Fibroblast of peridontal ligament (primary cell): Measurements from ENCODE around the gene ZNF286A.
"Not testable (repeated sequence)": the region's sequence is repeated elsewhere in the genome, so short reads cannot be mapped to it uniquely, and the experiment has no call there.

ENCODE experiments used
- DNase-seq: peaks from one replicate; pipeline ENCODE4 v3.0.0-alpha.2; 2010; ENCODE audit errors: extremely low read depth

The ZNF286A gene

GRCh38 chr17:15699937-15700336 is 385 bp downstream of the ZNF286A start:
- not testable (repeated sequence) for DNase-seq

GRCh38 chr17:15704239-15704638 is 4.7 kb downstream of the ZNF286A start:
- DNase-seq = not testable (repeated sequence)

- DNase-seq = not testable (repeated sequence)
Measured at GRCh38 chr17:15704813-15705212, 5.3 kb downstream of the ZNF286A start.

GRCh38 chr17:15708879-15709278 is 9.3 kb downstream of the ZNF286A start:
- DNase-seq = not testable (repeated sequence)

- DNase-seq = not testable (repeated sequence)
Measured at GRCh38 chr17:15716601-15717563, 17.3 kb downstream of the ZNF286A start.

GRCh38 chr17:15730535-15730934 is 31.0 kb downstream of the ZNF286A start:
- not testable (repeated sequence) for DNase-seq

- not testable (repeated sequence) for DNase-seq
Measured at GRCh38 chr17:15731900-15732299, 32.3 kb downstream of the ZNF286A start, which contains the start of gene TBC1D26. Gene TBC1D26, plus strand, starts transcription at chr17:15732283. Its CDS starts 3,066 bp downstream, at chr17:15735349.

- not testable (repeated sequence) for DNase-seq
Measured at GRCh38 chr17:15733174-15733789, 33.7 kb downstream of the ZNF286A start.

- DNase-seq = not testable (repeated sequence)
Measured at GRCh38 chr17:15736578-15736977, 37.0 kb downstream of the ZNF286A start.

GRCh38 chr17:15738066-15738465 is 38.5 kb downstream of the ZNF286A start:
- DNase-seq = no peak

GRCh38 chr17:15739259-15739658 is 39.7 kb downstream of the ZNF286A start:
- DNase-seq = not testable (repeated sequence)

- not testable (repeated sequence) for DNase-seq
Measured at GRCh38 chr17:15740041-15740440, 40.5 kb downstream of the ZNF286A start.

GRCh38 chr17:15740570-15741120 is 41.1 kb downstream of the ZNF286A start:
- no peak for DNase-seq

- no peak for DNase-seq
Measured at GRCh38 chr17:15741624-15742023, 42.1 kb downstream of the ZNF286A start.

GRCh38 chr17:15742051-15742795 is 42.7 kb downstream of the ZNF286A start:
- no peak for DNase-seq

GRCh38 chr17:15742921-15743320 is 43.4 kb downstream of the ZNF286A start:
- DNase-seq = no peak

- no peak for DNase-seq
Measured at GRCh38 chr17:15744074-15744676, 44.6 kb downstream of the ZNF286A start.

- no peak for DNase-seq
Measured at GRCh38 chr17:15744885-15745284, 45.3 kb downstream of the ZNF286A start.

- not testable (repeated sequence) for DNase-seq
Measured at GRCh38 chr17:15749403-15749802, 49.9 kb downstream of the ZNF286A start.

- not testable (repeated sequence) for DNase-seq
Measured at GRCh38 chr17:15768865-15769533, 69.4 kb downstream of the ZNF286A start.
